CD4-positive, alpha-beta T cell treated with Interferon alpha-2 for 1 hour (primary cell): ENCODE results near the gene ABCC4.

ENCODE experiments used
- DNase-seq, 2 donors: peaks; one replicate each; pipeline ENCODE4 v3.0.0-alpha.2; 2020 to 2022

ABCC4 gene

GRCh38 chr13:95150555-95150954 lies 150.7 kb downstream of the ABCC4 start:
- DNase-seq, result no peak

- no peak for DNase-seq
Observed at GRCh38 chr13:95146486-95146885, 154.8 kb downstream of the ABCC4 start.

GRCh38 chr13:95145587-95145986 lies 155.7 kb downstream of the ABCC4 start:
- DNase-seq, result no peak

GRCh38 chr13:95140502-95140901 lies 160.7 kb downstream of the ABCC4 start:
- no peak for DNase-seq

- DNase-seq, result no peak
Observed at GRCh38 chr13:95138876-95139585, 162.2 kb downstream of the ABCC4 start.

GRCh38 chr13:95137096-95137495 lies 164.2 kb downstream of the ABCC4 start:
- no peak for DNase-seq

- DNase-seq, result no peak
Observed at GRCh38 chr13:95136638-95137037, 164.6 kb downstream of the ABCC4 start.

GRCh38 chr13:95133498-95133897 lies 167.8 kb downstream of the ABCC4 start:
- DNase-seq, result no peak

- DNase-seq, result no peak
Observed at GRCh38 chr13:95129004-95129403, 172.2 kb downstream of the ABCC4 start.

GRCh38 chr13:95128045-95128643 lies 173.1 kb downstream of the ABCC4 start:
- DNase-seq, result no peak

- DNase-seq, result no peak
Observed at GRCh38 chr13:95124959-95125358, 176.3 kb downstream of the ABCC4 start.

GRCh38 chr13:95123726-95124125 lies 177.5 kb downstream of the ABCC4 start:
- no peak for DNase-seq

- DNase-seq, result no peak
Observed at GRCh38 chr13:95122063-95122462, 179.2 kb downstream of the ABCC4 start.

GRCh38 chr13:95121516-95121915 lies 179.7 kb downstream of the ABCC4 start:
- no peak for DNase-seq

GRCh38 chr13:95120650-95121049 lies 180.6 kb downstream of the ABCC4 start:
- no peak for DNase-seq

GRCh38 chr13:95118541-95119324 lies 182.5 kb downstream of the ABCC4 start:
- no peak for DNase-seq

- DNase-seq, result no peak
Observed at GRCh38 chr13:95117092-95117491, 184.2 kb downstream of the ABCC4 start.

GRCh38 chr13:95115525-95115924 lies 185.7 kb downstream of the ABCC4 start:
- no peak for DNase-seq

- no peak for DNase-seq
Observed at GRCh38 chr13:95113601-95114000, 187.7 kb downstream of the ABCC4 start.

GRCh38 chr13:95112883-95113282 lies 188.4 kb downstream of the ABCC4 start:
- no peak for DNase-seq

- DNase-seq, result no peak
Observed at GRCh38 chr13:95111608-95112007, 189.6 kb downstream of the ABCC4 start.

GRCh38 chr13:95106562-95106961 lies 194.7 kb downstream of the ABCC4 start:
- no peak for DNase-seq

- no peak for DNase-seq
Observed at GRCh38 chr13:95100525-95101433, 200.5 kb downstream of the ABCC4 start.
